ENCODE measurements around the gene MESP1.
A peak's percentile ranks its signal among the peaks of the same experiment; 100 is the strongest.

MESP1 gene

DNA sequence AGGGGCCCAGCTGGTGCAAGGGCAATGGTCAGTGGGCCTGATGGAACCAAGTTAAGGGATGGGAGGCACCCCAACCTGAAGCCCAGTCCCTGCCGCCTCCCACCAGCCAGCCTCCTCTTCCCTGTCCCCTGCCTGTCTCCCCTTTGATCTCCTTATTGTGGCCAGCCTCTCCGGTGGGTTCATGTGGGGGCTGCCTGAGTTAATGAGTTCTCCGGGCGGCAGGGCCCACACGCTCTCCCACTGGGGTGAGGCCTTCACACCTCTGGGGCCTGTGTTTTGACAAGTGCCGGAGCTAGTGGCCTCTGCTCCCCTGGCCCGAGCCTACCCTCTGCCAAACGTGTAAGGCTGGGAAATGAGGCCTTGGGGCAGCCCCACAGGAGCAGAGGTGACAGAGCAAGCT, 7.2 kb upstream of the MESP1 start:
- DNase-seq (ENCODE audit: low spot score): no peak

DNA sequence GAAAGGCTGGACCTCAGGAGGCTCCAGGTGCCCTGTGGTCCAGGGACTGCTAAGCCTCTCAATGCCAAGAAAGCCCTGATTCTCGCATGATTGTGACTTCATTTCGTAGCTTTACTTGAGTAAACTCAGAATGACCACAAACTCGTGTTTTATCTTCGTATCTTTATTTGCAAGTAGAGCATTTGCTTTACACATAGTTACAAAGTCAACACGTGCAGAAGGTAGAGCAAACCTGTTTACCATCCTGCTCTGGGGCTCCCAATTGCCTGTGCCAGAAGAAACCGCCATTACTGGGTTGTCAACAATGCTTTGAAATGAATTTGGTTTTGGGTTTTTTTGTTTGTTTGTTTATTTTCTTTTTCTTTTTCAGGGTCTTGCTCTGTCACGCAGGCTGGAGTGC, 5.8 kb upstream of the MESP1 start:
- no peak for DNase-seq (ENCODE audit: low spot score)

DNA sequence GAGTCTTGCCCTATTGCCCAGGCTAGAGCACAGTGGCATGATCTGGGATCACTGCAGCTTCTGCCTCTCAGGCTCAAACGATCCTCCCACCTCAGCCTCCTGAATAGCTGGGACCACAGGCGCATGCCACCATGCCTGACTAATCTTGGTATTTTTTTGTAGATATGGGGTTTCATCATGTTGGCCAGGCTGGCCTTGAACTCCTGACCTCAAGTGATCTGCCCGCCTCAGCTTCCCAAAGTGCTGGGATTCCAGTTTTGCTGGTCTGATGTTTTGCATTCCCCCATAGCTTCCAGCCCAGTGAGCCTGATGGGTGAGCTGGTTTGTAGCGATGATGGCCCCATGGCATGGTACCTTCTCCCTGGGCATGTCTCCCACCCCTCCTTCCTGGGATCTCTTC, 4.7 kb upstream of the MESP1 start:
- DNase-seq (ENCODE audit: low spot score): no peak

GRCh38 chr15:89754361-89755154, 3.5 kb upstream of the MESP1 start:
- DNase-seq (ENCODE audit: low spot score): no peak

DNA sequence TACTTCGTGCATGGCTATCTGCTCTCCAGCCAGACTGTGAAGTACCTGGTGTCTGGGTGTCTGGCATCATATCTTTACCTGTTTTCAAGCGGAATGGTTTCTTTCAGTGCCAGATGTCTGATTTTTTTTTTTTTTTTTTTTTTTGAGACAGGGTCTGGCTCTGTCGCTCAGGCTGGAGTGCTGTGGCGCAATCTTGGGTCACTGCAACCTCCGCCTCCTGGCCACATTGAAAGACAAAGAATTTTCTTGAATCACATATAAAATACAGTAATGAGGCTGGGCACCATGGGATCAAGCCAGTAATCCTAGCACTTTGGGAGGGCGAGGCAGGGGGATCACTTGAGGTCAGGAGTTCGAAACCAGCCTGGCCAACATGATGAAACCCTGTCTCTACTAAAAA, 2.8 kb upstream of the MESP1 start:
- no peak for DNase-seq (ENCODE audit: low spot score)

DNA sequence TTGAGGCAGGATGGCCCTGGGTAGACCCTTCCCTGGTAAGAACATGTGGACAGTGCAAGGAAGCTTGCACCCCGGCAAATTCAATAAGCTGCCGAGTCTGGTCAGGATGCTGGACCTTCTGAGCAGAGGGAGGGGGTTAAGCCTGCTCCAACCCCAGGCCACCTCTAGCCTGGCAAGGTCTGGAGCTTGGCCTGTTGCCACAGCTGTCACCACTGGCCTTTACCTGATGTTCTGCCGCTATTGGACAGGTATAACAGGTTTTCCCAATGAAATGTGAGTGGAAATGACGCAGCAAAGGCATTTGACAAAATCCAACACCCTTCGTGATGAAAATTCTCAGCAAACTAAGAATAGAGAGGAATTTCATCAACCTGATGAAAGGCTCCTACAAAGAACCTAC, 699 bp upstream of the MESP1 start:
- DNase-seq (ENCODE audit: low spot score): no peak

- DNase-seq (ENCODE audit: low spot score): no peak
Observed at GRCh38 chr15:89749951-89750559, 994 bp downstream of the MESP1 start.

- DNase-seq (ENCODE audit: low spot score): no peak
Observed at GRCh38 chr15:89749526-89749925, 1.5 kb downstream of the MESP1 start.

GRCh38 chr15:89749054-89749453, 2.0 kb downstream of the MESP1 start:
- DNase-seq (ENCODE audit: low spot score): no peak

DNA sequence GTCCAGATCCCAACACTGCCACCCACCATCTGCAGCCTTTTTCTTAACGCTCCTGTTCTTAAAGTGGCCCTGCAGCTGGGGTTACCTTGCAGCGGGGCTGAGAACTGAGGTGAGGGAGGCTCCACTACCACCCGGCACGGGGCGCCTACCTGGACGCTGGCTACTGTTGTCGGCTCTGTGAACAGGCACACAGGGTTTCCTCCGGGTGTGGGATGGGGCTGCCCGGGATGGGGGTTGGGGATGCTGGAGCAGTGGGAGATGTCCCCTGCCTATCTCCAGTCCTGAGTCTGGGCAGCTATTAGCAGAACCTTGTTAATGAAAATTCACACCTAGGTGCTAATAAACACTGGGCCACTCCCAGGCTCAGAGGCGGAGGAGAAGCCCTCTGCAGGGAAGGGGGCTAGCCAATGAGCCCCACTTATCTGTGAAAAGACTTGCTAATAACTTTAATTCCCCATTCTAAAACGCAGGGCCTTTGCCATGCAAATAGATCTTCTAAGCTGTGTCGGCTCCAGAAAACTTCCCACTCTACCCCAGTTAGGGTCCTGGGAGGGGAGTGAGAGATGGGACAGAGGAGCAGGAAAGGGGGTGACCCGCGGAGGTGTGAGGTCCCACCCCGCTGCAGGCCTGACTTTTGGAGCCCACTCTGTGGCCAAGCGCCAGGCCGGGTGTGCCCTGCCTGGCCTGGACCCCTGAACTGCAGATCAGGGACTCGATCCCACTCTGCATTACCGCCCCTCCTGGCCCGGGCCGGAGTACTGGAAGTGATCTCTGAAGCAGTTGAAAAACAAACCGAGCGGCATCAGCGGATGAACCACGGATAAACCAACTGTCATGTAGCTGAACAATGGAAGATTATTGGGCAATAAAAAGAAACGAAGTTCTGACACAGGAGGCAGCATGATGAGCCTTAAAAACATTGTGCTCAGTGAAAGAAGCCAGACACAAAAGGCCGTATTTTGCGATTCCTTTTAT, 3.1 kb downstream of the MESP1 start:
- no peak for DNase-seq (ENCODE audit: low spot score)

DNA sequence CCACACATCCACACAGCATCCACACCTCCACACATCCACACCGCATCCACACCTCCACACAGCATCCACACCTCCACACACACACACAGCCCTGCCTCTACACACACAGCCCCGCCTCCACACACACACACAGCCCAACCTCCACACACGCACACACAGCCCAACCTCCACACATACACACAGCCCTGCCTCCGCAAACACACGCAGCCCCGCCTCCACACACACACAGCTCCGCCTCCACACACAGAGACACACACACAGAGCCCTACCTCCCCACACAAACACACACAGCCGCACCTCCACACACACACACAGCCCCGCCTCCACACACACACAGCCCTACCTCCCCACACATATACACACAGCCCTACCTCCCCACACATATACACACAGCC, 4.7 kb downstream of the MESP1 start:
- DNase-seq (ENCODE audit: low spot score): no peak

DNA sequence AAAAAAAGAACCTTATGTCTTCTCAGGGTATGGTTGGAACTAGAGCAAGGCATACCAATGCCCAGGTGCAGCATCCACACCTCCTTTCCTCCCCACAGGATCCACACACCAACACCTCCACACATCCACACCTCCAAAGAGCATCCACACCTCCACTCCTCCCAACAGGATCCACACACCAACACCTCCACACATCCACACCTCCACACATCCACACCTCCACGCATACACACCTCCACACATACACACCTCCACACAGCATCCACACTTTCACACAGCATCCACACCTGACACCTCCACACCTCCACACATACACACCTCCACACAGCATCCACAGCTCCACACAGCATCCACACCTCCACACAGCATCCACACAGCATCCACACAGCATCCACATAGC, 5.3 kb downstream of the MESP1 start:
- no peak for DNase-seq (ENCODE audit: low spot score)

GRCh38 chr15:89745131-89745530, 5.9 kb downstream of the MESP1 start:
- DNase-seq (ENCODE audit: low spot score): no peak

- DNase-seq (ENCODE audit: low spot score): no peak
Observed at GRCh38 chr15:89743594-89743993, 7.5 kb downstream of the MESP1 start.

DNA sequence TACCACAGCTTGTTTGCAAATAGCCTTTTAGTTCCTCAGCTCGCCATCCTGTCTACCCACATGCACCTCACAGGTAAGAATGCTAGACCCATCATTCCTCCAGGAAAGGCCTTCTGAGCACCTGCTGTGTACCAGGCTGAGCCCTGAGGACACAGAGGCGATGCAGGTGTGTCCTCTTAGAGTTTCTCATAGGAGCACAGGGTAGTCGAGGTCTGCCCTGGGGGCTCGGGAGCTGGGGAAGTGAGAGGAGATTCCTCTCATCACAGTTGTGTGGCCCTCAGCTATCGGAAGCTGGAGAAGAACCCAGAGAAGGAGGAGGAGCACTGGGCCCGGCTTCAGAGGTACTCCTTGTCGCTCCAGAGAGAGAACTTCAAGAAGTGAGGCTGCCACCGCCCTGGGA, 8.0 kb downstream of the MESP1 start:
- no peak for DNase-seq (ENCODE audit: low spot score)

- peak; percentile 49 for DNase-seq (ENCODE audit: low spot score)
Observed at GRCh38 chr15:89740137-89740536, 10.9 kb downstream of the MESP1 start.

- no peak for DNase-seq (ENCODE audit: low spot score)
Observed at GRCh38 chr15:89735773-89736172, 15.3 kb downstream of the MESP1 start.

DNA sequence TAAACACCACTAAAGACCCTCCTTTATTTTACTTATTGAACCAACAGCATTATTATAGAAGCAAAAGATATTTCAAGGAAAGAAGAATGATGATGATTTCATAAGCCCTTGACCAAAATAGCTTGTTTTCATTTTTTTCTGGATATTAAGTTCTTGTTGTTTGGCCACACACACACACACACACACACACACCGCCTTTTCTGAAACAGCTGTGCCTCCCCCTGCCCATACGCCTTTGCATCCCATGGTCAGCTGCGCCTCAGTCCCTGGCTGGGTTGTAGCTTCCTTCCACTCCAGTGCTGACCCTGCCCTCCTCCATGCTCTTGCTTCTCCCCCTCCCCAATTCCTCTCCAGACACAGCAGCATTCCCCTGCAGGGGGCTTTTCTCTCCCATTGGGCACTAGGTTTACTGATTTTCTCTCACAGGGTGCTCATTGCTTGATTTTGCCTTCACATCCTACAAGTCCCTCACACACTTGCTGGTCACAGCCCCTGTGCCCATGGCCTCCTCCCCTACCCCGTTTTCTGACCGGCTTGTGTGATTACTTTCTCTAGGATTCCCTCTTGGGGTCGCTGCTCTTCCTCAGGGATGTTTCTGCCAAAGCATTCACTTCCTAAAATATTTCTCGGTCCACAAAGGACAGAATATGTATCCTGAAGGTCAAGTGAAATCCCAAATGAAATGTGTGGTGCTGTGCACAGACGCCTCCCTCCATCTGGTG, 18.4 kb downstream of the MESP1 start:
- no peak for DNase-seq (ENCODE audit: low spot score)

DNA sequence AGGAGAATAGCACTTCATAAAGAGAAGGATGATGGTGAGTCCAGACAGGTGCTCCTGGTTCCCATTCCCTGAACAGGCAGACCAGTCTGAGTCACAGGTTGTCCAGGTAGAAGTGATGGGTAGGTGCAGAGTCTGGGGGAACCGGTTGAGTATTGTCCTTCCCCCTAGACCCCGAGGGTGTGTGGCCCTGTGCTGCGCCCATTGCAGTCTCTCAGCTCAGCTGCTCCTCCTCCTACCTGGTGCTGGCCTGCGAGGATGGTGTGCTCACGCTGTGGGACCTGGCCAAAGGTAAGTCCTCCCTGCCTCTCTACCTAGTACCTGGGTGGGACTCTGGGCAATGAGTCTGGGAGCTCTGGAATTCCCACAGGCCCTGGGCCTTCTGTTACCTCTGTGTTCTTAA, 19.8 kb downstream of the MESP1 start:
- no peak for DNase-seq (ENCODE audit: low spot score)

GRCh38 chr15:89728254-89728653, 22.8 kb downstream of the MESP1 start:
- DNase-seq (ENCODE audit: low spot score): no peak

DNA sequence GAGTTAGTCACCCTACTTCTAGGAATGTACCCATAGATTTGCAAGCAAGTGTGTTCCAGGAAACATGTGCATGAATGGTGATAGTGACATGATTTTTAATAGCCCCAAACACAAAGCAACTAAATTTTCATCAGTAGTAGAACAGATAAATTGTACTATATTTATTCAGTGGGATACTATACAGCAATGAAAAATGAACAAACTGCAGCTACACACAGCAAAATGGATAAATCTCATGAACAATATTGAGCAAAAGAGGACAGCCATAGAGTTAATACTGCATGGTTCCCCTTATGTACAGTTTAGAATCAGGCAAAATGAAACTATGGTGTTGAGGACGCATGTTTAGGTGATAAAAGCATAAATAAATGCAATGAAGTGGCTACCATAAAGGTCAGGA, 26.0 kb downstream of the MESP1 start:
- DNase-seq (ENCODE audit: low spot score): no peak

- no peak for DNase-seq (ENCODE audit: low spot score)
Observed at GRCh38 chr15:89724621-89725020, 26.4 kb downstream of the MESP1 start.

All from putamen (tissue), 1 donor.